HepG2 (cell line): ENCODE results near the gene RTF1. TPM values are rescaled to one million over a fixed set of nuclear protein-coding genes. Genes with fewer than 3 reads are reported as not detected.

Experiments used
- AGO2 ChIP-seq: fragments of 200-400 bp; formaldehyde crosslinking; optimal IDR thresholded peaks from 2 replicates; pipeline ENCODE3; 2017; ENCODE audit warnings: mild to moderate bottlenecking, low read depth, low read length, moderate library complexity
- CHD2 ChIP-seq: IDR thresholded peaks from 2 replicates; pipeline ENCODE4 v1.6.1; 2011; ENCODE audit warnings: low read depth, low read length, improper control_type of control experiment
- ELF3 ChIP-seq: IDR thresholded peaks from 2 replicates; pipeline ENCODE4 v1.6.1; 2016; ENCODE audit warnings: missing genetic modification reagents, missing compliant biosample characterization
- GTF2F1 ChIP-seq: fragments of 150-350 bp; IDR thresholded peaks from 2 replicates; pipeline ENCODE4 v1.6.1; 2014; ENCODE audit warnings: low read length
- MLLT10 ChIP-seq: sonication (generic); formaldehyde crosslinking; IDR thresholded peaks from 2 replicates; pipeline ENCODE4 v1.4.0; 2020; ENCODE audit warnings: missing genetic modification reagents
- U2AF1 ChIP-seq: fragments of 200-400 bp; formaldehyde crosslinking; optimal IDR thresholded peaks from 2 replicates; pipeline ENCODE3; 2017; ENCODE audit warnings: mild to moderate bottlenecking, low read depth, low read length
- ZIK1 ChIP-seq: sonication (generic); formaldehyde crosslinking; IDR thresholded peaks from 2 replicates; pipeline ENCODE4 v1.5.0; 2020; ENCODE audit warnings: mild to moderate bottlenecking, low read depth, missing genetic modification reagents, borderline replicate concordance
- ZNF224 ChIP-seq: sonication (generic); formaldehyde crosslinking; IDR thresholded peaks from 2 replicates; pipeline ENCODE4 v1.5.0; 2020; ENCODE audit warnings: mild to moderate bottlenecking, missing genetic modification reagents
- ZNF761 ChIP-seq: sonication (generic); formaldehyde crosslinking; conservative IDR thresholded peaks from 2 replicates; pipeline ENCODE4 v1.4.0; 2020; ENCODE audit warnings: mild to moderate bottlenecking, missing genetic modification reagents
- ZNF883 ChIP-seq: sonication (generic); formaldehyde crosslinking; IDR thresholded peaks from 2 replicates; pipeline ENCODE4 v1.5.1; 2020; ENCODE audit warnings: mild to moderate bottlenecking, missing genetic modification reagents; ENCODE audit errors: not compliant biosample characterization
- ZSCAN31 ChIP-seq: sonication (generic); formaldehyde crosslinking; IDR thresholded peaks from 2 replicates; pipeline ENCODE4 v1.5.0; 2020; ENCODE audit warnings: low read depth, mild to moderate bottlenecking, missing genetic modification reagents
- polyA plus RNA-seq, 8 experiments: library from polyadenylated mRNA; depleted of rRNA in 3 of 8; stranded (reverse) in 7 of 8; unstranded in 1 of 8; fragments of >200 nt; fragmentation: Illumina TruSeq in 4 of 8; extraction: Trizol in 4 of 8; gene quantifications; 2 replicates each; pipeline versions ENCODE4 v1.2.1 to v1.2.3, GENCODE V29; 2011 to 2016; ENCODE audit warnings: low read depth in 4 of 8, missing spikeins in 1 of 8, mixed read lengths in 1 of 8; ENCODE audit not compliant: insufficient read depth in 1 of 8
- total RNA-seq, 5 experiments: library from RNA; depleted of rRNA; stranded (reverse); fragments of >200 nt; fragmentation: Illumina TruSeq; extraction: Trizol; gene quantifications; 2 replicates each; pipeline ENCODE4 v1.2.3, GENCODE V29; 2016; ENCODE audit warnings: low read depth in 1 of 5
- TF ChIP-seq, protein P1 (sequence below): sonication (generic); formaldehyde crosslinking; IDR thresholded peaks from 2 replicates; pipeline ENCODE4 v1.5.0; 2020; ENCODE audit warnings: mild to moderate bottlenecking, missing genetic modification reagents, borderline replicate concordance
- TF ChIP-seq, protein P2 (sequence below): sonication (generic); formaldehyde crosslinking; IDR thresholded peaks from 2 replicates; pipeline ENCODE4 v1.4.0; 2020; ENCODE audit warnings: missing genetic modification reagents
- TF ChIP-seq, protein P3 (sequence below): fragments of 450-650 bp; IDR thresholded peaks from 2 replicates; pipeline ENCODE4 v1.6.1; 2016

RTF1 gene
- total and polyA plus RNA-seq, 2 of the 13 experiments (the other 11 are each of a cell fraction or from before 2014, with no cell fraction given), result 13.9 to 17.9 TPM

DNA sequence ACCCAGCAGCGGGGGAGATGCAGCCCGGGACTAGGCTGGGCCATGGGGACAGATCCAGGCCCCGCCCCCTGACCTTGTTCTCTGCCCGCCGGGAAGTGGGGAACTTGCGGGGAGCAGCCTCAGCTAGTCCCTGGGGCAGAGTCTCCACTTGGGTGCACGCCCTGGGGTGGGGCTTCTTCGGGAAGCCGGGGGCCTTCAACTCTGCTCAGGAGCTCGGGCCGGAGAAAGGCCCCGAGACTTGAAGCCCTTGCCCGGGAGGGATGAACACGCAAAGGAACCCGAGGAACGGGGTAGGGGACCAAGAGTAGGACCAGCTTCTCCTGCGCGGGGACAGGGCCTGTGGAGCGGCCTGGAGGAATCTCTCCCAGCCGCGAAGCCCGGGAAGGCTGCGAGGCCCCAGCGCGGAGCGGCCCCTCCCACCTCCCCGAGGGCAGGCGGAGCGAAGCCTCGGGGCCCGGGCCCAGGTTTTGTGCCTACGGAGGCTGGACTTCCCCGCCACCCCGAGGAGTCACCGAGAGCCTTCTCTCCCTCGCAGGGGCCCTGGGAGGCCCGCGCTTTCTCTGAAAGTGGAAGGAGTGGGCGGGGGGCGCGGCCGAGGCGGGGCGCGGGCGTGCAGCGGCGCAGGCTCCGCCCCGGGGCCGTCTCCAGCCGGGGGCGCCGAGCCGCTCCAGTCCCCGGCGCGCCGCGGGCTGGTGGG lies 76.5 kb downstream of the RTF1 start, which contains the start of gene ITPKA (continued):
- TF ChIP-seq GTF2F1, result no peak
- TF ChIP-seq ZSCAN31 (CRISPR knock-in tag), result peak; percentile 5; the same call in 1 of the 2 replicates
- peak; percentile 77; the same call in 1 of the 2 replicates for TF ChIP-seq ZNF761 (CRISPR knock-in tag)
- TF ChIP-seq AGO2, result peak; percentile 79
- TF ChIP-seq U2AF1, result peak; percentile 30
- TF ChIP-seq, protein P1, sequence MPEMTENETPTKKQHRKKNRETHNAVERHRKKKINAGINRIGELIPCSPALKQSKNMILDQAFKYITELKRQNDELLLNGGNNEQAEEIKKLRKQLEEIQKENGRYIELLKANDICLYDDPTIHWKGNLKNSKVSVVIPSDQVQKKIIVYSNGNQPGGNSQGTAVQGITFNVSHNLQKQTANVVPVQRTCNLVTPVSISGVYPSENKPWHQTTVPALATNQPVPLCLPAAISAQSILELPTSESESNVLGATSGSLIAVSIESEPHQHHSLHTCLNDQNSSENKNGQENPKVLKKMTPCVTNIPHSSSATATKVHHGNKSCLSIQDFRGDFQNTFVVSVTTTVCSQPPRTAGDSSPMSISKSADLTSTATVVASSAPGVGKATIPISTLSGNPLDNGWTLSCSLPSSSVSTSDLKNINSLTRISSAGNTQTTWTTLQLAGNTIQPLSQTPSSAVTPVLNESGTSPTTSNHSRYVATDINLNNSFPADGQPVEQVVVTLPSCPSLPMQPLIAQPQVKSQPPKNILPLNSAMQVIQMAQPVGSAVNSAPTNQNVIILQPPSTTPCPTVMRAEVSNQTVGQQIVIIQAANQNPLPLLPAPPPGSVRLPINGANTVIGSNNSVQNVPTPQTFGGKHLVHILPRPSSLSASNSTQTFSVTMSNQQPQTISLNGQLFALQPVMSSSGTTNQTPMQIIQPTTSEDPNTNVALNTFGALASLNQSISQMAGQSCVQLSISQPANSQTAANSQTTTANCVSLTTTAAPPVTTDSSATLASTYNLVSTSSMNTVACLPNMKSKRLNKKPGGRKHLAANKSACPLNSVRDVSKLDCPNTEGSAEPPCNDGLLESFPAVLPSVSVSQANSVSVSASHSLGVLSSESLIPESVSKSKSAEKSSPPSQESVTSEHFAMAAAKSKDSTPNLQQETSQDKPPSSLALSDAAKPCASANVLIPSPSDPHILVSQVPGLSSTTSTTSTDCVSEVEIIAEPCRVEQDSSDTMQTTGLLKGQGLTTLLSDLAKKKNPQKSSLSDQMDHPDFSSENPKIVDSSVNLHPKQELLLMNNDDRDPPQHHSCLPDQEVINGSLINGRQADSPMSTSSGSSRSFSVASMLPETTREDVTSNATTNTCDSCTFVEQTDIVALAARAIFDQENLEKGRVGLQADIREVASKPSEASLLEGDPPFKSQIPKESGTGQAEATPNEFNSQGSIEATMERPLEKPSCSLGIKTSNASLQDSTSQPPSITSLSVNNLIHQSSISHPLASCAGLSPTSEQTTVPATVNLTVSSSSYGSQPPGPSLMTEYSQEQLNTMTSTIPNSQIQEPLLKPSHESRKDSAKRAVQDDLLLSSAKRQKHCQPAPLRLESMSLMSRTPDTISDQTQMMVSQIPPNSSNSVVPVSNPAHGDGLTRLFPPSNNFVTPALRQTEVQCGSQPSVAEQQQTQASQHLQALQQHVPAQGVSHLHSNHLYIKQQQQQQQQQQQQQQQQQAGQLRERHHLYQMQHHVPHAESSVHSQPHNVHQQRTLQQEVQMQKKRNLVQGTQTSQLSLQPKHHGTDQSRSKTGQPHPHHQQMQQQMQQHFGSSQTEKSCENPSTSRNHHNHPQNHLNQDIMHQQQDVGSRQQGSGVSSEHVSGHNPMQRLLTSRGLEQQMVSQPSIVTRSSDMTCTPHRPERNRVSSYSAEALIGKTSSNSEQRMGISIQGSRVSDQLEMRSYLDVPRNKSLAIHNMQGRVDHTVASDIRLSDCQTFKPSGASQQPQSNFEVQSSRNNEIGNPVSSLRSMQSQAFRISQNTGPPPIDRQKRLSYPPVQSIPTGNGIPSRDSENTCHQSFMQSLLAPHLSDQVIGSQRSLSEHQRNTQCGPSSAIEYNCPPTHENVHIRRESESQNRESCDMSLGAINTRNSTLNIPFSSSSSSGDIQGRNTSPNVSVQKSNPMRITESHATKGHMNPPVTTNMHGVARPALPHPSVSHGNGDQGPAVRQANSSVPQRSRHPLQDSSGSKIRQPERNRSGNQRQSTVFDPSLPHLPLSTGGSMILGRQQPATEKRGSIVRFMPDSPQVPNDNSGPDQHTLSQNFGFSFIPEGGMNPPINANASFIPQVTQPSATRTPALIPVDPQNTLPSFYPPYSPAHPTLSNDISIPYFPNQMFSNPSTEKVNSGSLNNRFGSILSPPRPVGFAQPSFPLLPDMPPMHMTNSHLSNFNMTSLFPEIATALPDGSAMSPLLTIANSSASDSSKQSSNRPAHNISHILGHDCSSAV (CRISPR knock-in tag), result no peak
- TF ChIP-seq ZNF224 (CRISPR knock-in tag), result 0 out of 2 replicates have a peak, but pooled peaks have one; percentile 62
- TF ChIP-seq, protein P2, sequence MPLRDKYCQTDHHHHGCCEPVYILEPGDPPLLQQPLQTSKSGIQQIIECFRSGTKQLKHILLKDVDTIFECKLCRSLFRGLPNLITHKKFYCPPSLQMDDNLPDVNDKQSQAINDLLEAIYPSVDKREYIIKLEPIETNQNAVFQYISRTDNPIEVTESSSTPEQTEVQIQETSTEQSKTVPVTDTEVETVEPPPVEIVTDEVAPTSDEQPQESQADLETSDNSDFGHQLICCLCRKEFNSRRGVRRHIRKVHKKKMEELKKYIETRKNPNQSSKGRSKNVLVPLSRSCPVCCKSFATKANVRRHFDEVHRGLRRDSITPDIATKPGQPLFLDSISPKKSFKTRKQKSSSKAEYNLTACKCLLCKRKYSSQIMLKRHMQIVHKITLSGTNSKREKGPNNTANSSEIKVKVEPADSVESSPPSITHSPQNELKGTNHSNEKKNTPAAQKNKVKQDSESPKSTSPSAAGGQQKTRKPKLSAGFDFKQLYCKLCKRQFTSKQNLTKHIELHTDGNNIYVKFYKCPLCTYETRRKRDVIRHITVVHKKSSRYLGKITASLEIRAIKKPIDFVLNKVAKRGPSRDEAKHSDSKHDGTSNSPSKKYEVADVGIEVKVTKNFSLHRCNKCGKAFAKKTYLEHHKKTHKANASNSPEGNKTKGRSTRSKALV, result no peak
- no peak; the same call in 1 of the 2 replicates for TF ChIP-seq MLLT10 (CRISPR knock-in tag)
- peak; percentile 63; the same call in 1 of the 2 replicates for TF ChIP-seq ELF3 (CRISPR knock-in tag)
- TF ChIP-seq CHD2, result no peak
- peak; percentile 66; the same call in 1 of the 2 replicates for TF ChIP-seq ZIK1 (CRISPR knock-in tag)
- TF ChIP-seq, protein P3, sequence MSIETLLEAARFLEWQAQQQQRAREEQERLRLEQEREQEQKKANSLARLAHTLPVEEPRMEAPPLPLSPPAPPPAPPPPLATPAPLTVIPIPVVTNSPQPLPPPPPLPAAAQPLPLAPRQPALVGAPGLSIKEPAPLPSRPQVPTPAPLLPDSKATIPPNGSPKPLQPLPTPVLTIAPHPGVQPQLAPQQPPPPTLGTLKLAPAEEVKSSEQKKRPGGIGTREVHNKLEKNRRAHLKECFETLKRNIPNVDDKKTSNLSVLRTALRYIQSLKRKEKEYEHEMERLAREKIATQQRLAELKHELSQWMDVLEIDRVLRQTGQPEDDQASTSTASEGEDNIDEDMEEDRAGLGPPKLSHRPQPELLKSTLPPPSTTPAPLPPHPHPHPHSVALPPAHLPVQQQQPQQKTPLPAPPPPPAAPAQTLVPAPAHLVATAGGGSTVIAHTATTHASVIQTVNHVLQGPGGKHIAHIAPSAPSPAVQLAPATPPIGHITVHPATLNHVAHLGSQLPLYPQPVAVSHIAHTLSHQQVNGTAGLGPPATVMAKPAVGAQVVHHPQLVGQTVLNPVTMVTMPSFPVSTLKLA, result no peak
- TF ChIP-seq ZNF883 (CRISPR knock-in tag), result peak; percentile 56
